Activated gamma-delta T cell treated with Interleukin-2 at 50 U/mL for 16 hours (primary cell): ENCODE measurements around the gene GALNS.
A peak's percentile ranks its signal among the peaks of the same experiment; 100 is the strongest.
"Not testable (repeated sequence)": the region's sequence is repeated elsewhere in the genome, so short reads cannot be mapped to it uniquely, and the experiment has no call there.

Experiments used
- DNase-seq: peaks from one replicate; pipeline ENCODE4 v3.0.0-alpha.2; 2020

Gene GALNS

GRCh38 chr16:88834670-88835069 is 22.1 kb downstream of the GALNS start:
- DNase-seq, result no peak

- DNase-seq, result no peak
Observed at GRCh38 chr16:88833086-88833485, 23.7 kb downstream of the GALNS start.

DNA sequence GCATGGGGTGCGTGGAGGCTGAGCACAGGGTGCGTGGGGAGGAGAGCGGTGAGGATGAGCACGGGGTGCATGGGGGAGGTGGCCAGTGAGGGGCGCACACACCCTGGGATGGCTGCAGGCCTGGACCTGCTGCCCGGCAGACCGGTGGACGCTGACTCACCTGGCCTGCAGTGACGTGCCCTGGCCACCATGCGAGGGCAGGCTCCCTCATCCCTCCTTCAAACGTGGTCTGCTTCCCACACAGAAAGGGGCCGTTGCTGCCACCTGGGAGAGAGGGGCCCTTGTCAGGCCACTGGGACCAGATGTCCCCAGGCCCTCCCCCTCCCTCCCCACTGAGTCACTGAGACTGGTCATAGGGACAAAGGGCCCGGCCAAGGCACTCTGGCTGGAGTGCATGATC is 24.9 kb downstream of the GALNS start:
- no peak for DNase-seq

DNA sequence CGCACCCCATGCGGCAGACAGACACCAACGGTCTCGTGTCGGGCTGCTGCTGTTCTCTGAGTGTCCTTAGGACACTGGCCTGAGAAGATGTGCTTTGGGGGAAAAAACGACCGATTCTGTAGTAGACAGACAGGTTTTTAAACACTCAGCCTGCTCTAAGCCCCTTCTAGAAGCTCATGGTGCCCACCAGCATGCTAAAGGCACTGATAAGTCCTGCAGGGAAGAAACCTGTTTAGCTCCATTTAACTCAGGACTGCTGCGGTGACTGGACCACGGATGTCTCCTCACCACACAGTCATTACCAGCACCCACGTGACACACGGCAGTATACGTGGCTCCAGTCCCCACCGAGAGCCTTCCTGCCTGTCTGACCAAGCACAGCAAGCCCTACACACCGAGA is 26.0 kb downstream of the GALNS start:
- DNase-seq, result no peak

DNA sequence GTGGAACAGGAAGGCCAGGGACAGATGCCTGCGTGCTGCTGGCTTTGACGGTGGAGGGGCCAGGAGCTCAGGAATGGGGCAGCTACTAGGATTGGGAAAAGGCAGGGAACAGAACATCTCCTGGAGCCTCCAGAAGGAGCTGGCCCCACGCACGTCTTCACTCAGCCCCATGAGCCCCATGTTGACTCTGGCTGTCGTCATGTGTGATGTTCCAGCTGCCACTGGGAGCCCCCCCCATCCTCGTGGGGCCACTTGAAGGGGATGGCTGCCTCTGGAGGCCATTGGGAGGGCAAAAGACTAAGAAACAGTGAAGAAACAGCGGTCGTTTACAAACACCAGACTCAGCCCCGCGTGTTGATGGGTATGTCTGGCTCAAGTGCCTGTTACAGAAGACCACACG is 26.5 kb downstream of the GALNS start:
- DNase-seq, result no peak

DNA sequence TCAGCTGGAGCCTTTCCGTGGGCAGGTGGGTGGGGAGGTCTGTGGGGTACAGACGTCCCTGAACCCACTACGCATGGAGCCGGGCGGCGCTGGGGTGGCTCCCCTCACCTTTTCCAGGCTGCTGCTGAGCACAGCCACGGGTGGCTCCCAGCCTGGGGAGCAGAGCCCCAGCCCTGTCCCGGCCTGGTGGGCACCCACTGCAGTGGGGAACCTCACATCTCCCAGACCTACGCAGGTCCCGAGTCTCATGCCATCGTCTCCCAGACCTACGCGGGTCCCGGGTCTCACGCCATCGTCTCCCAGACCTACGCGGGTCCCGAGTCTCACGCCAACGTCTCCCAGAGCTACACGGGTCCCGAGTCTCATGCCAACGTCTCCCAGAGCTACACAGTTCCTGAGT is 28.0 kb downstream of the GALNS start:
- DNase-seq, result no peak

GRCh38 chr16:88827727-88828126 is 29.0 kb downstream of the GALNS start:
- no peak for DNase-seq

DNA sequence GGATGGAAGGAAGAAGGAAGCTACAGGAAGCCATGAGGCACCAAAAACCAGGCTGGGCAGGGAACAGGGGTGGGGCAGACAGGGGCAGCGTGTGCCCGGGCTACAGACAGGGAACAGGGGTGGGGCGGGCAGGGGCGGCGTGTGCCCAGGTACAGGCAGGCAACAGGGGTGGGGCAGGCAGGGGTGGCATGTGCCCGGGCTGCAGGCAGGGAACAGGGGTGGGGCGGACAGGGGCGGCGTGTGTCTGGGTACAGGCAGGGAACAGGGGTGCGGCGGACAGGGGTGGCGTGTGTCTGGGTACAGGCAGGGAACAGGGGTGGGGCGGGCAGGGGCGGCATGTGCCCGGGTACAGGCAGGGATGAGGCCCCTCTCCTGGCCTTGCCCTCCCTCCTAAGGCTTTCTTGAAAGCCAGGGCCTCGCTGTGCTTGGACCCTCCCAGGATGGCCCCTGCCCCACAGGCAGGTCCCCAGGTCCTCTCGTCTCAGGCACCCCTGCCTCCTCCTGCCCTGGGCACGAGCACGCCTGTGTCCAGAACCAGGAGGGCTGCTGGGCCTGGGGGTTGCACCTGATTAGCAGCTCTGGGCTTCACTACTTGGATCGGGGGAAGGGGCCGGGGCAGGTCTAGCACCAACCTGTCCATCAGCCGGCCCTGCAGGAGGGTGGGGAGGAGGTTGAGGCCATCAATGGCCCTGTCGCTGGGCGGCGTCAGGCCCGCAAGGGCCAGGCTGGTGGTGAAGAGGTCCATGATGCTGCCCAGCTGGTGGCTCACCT is 30.5 kb downstream of the GALNS start:
- no peak for DNase-seq

GRCh38 chr16:88825146-88825545 is 31.6 kb downstream of the GALNS start:
- DNase-seq, result no peak

GRCh38 chr16:88824256-88825077 is 32.3 kb downstream of the GALNS start:
- DNase-seq, result no peak

DNA sequence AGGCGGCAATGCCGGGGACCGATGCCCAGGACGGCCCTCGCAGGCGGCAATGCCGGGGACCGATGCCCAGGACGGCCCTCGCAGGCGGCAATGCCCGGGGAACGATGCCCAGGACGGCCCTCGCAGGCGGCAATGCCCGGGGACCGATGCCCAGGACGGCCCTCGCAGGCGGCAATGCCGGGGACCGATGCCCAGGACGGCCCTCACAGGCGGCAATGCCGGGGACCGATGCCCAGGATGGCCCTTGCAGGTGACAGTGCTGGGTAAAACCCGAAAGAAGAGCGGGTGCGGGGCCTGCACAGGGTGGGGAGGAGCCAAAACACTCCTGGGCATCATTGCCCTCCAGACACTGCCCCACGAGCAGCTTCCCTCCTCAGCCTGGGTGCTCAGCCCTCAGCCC is 33.1 kb downstream of the GALNS start:
- not testable (repeated sequence) for DNase-seq

DNA sequence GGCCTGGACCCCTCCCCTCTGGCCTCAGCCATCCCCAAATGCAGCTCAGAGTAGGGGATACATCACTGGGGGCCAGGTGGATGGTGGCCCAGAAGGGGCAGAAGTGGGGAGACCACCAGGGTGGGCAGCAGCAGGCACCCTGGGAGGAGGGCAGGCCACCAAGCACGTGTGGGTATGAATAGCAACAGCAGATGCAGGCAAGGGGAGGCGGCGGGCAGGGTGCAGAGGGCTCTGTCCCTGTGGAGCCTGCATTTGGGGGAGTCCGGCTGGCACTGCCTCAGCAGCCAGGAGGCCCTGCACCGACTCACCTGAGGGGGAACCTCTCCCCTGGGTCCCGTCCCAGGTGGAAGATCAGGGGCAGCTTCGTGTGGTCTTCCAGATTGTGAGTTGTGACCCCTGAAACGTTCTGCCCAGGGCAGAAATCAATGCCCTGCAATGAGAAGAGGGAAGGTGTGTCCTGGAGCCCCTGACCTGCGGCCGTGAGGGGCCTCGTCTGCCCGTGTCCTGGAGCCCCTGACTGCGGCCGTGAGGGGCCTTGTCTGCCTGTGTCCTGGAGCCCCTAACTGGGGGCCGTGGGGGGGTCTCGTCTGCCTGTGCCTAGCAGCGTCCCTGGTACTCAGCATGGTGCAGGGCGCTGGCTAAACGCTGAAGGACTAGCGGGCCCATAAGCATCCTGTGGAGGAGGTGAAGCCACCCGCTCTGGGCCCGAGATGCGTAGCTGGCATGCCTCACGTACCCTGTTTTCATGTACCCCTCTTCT is 34.3 kb downstream of the GALNS start:
- DNase-seq, result no peak

DNA sequence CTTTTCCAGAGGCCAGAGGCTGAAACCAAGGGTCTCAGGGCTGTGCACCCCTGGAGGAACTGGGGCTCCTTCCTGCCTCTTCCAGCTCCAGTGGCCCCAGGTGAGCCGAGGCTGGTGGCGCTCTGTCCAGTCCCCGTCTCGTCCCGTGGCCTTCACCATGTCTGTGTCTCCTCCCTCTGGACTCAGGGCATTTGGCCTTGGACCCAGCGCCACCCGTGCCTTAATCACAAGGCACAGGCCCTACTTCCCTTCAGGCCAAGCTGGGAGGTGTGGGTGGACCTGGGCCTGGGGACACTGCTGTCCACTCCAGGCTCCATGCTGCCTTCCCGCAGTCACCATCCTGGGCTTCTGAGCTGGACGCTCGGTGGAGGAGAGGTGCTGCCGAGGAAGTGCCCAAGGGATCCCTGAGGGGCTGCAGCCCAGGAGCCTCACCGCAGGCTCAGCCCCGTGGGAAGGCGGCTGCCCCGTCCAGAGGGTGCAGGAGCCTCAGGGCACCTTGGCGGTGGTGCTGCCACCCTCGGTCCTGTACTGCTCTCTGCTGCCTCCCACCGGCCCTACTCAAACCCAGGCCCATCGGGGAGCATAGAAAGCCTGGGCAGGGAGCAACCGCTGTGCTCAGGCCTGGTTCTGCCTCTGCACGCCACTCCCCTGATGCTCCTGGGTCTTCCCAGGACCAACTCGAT is 35.4 kb downstream of the GALNS start:
- DNase-seq, result no peak

GRCh38 chr16:88820385-88821025 is 36.2 kb downstream of the GALNS start:
- no peak for DNase-seq

GRCh38 chr16:88819126-88819525 is 37.6 kb downstream of the GALNS start:
- DNase-seq, result no peak

DNA sequence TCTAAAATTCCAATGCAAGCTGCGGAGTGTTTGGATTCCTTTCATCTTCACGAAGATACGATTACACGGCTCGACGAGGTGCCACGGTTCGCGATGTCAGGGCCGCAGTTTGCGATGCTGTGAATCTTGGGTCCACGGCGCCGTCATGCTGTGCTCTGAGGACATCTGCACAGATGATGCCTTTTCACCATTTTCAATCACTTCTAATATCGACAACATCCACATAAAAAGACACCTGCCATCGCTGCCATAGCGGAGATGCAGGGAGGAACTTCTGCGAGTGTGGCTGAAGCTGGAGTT is 38.2 kb downstream of the GALNS start:
- DNase-seq, result no peak

GRCh38 chr16:88817785-88818574 is 38.8 kb downstream of the GALNS start:
- no peak for DNase-seq

DNA sequence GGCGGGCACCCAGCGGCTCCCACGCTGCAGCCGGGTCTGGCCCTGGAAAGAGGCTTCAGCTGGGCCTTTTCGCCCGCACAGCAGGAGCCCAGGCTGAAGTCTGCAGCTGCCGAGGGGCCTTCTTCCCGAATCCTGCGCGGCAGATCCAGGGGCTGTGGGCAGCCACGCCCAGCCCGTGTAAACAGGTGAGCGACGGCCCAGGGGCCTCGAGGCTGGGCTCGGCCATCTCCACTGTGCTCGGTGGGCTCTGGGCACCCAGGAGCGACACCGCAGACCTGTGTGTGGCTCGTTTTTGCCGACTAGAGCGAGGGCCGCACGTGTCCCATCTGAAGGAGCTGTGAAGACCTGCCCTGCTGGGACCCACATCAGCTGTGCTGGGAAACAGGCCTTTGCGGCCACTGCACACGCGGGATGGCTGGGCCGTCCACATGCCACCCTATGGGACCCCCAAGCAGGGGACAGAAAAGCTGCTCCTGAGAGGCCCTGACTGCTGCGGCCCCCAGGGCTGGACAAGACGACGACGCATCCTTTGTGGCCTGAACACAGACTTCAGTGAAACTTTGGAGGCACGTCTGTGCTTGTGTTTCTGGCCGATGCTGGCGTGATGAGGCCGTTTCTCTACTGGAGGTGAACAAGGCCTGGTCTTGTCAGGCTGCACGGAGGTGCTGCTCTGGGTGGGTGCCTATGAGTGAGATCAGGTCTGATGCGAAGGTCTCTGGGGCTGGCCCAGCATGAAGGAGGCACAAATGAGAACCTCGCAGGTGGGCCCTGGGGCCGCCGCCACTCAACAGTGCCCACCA is 39.8 kb downstream of the GALNS start:
- DNase-seq, result no peak

DNA sequence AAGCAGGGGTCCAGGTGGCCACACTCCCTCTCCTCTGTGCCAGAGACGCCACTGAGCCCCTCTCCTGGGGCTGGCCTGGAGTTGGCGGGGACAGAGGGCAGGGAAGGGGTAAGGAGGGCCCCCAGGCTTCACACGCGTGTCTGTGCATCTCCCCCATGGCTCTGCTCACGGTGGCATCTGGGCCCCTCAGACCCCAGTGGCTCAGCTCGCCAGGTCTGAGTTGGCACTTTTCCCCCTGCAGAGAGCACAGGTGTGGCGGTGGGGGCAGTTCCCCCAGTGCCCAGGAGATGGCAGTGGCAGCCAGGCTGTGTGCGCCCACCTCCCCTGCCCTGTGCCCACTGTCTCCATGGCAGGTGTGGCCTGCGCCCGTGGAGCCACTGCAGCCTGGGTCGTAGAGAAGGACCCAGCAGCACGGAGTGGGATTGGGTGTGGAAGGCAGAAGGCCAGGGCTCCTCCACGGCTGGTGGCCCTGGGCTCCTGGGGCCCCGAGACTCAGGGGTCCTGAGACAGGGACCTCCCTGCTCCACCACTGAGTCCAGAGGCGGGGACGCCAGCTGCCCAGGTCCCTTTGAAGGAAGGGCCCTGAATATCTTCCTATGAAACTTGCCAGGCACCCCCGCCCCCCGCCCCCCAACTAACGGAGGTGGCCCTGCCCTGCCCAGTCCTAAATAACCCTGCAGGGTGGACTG is 40.7 kb downstream of the GALNS start:
- DNase-seq, result peak; percentile 53

GRCh38 chr16:88815227-88815626 is 41.5 kb downstream of the GALNS start:
- DNase-seq, result no peak
